GM21528 (cell line): ENCODE data around the gene PIPOX.

Experiments
- ATAC-seq: cut with Tn5 transposase; IDR thresholded peaks from one replicate; pipeline ENCODE4 v1.9.1; 2021; ENCODE audit warnings: mild to moderate bottlenecking, moderate library complexity; ENCODE audit not compliant: unreplicated experiment, low FRiP score

Gene PIPOX

DNA sequence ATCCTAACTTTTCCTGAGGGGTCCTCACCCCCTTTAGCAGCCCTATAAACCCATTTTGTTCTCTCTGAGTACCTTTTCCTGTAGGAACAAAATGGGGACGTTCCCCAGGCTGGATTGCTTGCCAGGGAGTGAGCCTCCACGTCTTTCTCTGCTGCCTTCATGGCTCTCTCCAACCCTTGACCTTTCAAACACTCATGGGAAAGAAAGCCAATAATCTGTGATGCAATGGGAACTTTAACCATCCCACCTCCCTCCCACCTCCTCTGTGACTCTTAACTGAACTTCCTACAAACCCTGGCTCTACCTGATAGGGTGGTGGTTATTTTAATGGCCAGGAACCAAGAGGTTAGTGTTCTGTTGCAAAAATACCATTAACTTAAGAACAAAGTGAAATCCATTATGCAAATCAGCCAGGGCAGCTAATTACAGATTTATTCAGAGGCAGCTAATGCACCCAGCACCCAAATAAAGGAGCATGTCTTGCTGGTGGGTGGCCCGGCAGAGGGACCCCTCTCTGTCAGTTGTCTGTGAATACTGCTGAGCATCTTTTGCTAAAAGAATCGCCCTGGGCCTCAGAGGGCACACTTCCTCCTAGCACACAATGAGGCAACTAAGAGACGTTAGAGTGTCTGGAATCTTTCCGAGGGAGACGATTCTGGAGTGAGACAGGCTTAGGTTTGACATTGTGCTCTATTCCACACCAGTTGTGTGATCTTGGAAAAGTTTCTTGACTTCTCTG lies 3.0 kb downstream of the PIPOX start:
- no peak for ATAC-seq

DNA sequence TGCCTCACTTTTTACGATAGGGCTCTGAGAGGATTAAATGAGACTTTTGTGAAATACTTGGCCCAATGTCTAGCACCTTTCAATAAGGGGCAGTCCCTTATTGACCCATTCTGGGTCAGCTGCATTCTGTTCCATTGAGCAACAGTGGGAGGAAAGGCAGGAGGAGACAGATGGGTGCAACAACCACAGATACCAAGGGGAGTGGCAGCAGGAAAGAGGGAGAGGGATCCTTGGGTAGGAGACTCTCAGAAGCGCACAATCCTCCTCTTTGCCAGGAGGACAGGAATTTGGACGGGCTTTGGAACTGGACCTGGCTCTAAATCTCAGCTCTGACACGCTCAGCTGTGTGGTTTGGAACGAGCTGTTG lies 3.5 kb downstream of the PIPOX start:
- no peak for ATAC-seq

DNA sequence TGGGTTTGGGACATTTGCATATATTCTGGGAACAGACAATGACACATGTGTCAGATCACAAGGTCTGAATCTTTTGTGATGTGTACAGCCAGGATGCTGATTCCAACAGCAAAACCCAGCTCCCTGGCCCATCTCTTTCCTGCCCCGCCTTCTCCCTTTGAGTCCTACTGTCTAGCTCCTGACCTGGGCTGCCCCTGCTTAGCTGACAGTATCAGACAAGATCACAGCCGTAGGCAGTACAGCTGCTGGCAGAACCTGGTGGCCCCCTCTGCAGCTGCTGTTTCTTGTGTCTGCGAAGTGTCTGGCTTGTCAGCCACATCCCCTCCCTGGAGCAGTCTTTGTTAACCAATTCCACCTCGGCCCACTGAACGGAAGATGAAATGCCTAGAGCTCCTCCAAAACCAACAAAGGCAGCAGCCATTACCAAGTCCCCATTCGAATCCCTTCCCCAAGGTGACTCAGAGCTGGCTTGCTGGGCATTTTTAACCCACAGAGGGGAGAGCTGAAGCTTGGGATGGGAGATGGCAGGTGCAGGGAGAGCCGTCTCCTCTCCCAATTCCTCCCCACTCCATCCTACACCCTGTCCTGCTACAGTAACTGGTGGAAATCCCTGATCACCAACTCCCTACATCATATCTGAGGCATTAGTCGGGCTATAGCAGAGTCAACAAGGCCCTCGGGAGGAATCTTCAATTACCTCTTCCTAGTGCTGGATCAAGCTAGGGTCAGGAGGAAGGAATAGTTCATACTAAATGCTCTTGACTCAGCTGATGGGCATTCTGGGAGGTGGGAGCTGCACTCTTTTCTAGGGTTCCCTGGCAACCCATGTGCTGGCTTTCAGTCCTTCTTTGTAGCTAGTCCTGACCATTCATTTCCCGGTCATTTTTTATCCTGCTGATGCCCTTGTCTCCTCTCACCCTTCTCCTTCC lies 5.8 kb downstream of the PIPOX start:
- ATAC-seq: no peak

DNA sequence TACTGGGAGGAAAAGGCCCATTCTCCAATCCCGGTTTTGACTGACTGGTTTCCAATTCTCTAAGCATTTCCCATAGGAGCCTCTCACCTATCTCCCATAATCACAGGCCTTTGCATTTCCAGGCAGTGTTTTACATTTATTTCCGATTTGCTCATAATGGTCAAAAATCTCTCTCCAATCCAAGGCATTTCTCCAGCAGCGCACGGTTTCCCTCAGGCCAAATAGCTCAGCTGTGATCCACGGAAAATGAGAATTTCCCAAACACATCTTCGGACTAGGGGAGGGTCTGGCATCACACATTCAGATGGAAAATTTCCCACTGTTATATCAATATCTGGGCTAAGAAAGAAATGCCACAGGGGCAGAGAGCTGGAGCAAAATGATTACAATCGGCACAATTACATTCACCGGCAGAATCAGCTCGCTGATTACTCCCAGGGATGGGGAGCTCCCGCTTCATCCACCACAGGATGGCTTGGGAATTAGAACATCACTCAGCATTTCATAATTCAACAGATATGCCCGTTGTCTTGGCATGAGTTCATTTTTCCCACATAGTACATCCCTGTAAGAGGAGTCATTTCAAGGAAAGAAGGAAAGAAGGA lies 6.7 kb downstream of the PIPOX start:
- ATAC-seq: no peak

DNA sequence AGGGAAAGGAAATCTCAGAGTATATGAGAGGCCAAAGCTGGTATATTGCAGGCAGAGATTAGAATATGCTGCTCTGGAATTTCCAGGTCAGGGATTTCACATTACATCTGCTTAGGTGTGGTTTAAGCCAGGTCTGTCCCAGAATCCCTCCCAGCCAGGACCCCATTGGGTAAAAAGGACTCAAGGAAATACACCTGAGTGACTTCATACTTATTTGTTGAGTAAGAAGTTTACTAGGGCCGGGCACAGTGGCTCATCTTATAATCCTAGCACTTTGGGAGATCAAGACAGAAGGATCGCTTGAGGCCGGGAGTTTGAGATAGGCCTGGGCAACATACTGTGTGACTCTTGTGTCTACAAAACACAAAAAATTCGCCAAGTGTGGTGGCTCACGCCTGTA lies 7.2 kb downstream of the PIPOX start:
- no peak for ATAC-seq

DNA sequence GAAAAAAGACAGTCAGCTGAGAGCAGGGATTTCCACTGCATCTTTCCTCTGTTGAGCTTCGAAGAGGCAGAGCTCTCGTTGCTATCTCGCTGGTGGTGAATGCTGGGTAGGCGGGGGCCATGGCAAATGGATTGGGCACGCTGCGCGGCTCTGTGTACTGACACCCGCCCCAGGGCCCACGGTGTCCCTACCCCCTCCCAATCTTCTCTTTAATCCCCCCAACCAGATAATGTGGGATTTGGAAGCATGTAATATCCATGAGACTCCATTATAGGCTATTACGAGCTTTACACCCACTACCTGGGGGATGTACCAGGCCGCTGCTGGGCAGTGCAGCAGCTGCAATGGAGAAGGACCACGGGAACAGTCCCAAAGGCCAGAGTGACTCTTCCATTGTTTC lies 8.3 kb downstream of the PIPOX start:
- no peak for ATAC-seq

DNA sequence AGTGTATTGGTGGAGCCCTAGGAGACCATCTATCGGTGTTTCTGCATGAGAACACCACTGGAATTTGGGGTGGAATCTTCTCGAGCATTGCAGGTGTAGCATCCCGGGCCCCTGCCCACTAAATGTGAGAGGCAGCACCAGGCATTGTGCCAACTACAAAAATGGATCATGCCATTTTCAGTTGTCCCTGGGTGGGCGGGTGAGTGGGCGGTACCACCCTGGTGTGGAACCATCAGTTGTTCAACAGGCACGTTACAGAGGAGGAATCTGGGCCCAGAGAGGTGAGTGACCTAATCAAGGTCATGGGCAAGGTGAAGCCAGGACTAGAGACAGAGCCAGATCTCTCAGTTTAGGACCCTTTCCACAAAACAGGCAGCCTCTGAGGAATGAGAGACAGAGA lies 8.8 kb downstream of the PIPOX start:
- ATAC-seq: no peak

DNA sequence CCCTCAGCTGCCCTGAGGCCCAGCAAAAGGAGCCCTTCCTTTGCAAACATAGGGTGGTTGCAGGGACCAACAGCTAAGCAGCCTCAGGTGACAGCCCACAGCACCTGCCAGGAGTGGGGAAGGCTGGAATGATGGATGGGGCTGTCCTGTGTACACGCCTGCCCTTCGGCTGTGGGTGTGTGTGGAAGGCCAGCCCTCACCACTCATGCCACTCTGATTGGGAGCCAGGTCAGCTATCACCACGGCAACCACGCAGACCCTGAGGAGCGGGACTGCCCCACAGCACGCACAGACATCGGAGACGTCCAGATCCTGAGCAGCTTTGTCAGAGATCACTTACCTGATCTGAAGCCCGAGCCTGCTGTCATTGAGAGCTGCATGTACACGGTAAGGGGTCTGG lies 11.9 kb downstream of the PIPOX start:
- ATAC-seq: no peak

DNA sequence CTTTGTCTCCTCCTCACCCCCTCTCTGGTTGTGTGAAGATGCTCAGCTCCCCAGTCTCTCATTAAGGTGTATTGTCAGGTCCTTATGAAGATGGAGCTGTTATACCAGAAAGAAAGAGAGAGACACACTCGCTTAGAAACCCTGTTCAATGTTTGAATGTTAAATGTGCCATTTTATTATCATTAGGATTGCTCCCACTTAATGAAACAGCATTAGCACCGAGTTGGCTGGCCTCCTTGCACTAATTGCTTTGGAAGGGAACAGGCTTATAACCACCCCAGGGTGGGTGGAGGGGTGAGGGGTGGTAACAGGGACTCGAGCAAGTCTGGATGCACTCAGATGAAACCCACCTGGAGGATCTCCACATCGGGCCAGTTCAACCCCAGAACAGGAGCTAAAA lies 14.4 kb downstream of the PIPOX start:
- no peak for ATAC-seq

DNA sequence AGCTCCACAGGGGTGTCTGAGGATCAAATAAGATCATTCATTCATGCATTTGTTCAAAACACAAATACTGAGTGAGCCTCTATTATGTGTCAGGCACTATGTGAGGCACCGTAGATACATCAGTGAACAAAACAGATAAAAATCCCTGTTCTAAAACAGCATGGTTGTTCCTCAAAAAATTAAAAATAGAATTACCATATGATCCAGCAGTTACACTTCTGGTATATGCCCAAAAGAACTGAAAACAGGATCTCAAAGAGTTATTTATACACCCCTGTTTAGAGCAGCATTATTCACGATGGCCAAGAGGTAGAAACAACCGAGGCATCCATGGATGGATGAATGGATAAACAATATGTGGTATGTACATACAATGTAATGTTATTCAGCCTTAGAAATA lies 15.4 kb downstream of the PIPOX start:
- ATAC-seq: no peak

DNA sequence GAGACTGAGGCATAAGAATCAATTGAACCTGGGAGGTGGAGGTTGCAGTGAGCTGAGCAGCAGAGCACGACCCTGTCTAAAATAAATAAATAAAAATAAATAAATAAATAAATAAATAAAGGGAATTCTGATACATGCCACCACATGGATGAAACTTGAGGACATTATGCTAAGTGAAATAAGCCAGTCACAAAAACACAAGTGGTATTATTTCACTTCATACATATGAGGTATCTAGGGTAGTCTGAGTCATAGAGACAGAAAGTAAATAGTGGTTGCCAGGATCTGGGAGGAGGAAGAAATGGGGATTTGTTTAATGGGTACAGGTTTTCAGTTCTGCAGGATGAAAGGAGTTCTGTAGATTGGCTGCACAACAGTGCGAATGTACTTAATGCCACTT lies 16.3 kb downstream of the PIPOX start:
- ATAC-seq: no peak

DNA sequence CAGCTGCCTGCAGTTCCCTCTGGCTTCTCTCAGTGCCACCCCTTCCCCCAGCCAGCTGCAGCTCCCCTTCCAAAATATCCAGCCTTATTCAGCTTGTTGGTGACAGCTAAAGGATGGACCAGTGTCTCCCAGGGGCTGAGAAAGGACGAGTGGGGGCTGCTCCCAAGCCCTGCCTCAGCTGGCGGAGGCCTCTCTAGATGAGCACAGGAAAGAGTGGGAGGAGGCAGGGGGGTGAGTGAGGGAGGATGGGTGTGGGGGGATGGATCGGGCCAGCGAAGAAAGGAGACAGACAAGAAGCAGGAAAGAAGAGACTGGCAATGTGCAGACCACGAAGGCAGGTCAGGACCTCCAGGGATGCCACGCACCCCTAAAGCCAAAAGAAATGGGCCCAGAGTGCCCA lies 17.5 kb downstream of the PIPOX start:
- ATAC-seq: no peak

DNA sequence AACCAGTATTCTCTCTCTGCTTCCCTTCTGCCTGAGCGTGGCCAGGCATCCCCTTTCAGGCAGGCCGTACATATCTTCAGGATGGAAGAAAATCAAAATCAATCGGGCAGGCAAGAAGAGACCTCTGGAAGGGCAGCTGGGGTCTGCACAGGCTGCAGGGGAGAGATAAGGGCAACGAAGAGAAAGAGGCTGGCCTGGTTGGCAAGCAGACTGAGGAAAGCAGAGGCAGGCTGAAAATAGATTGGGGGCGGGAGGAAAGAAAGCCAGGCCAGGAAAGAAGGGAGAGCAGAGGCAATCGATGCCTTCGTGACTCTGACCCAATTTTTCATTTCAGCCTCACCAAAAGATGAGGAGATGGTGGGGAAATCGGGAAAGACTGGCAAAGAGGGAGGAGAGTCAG lies 18.1 kb downstream of the PIPOX start:
- no peak for ATAC-seq

DNA sequence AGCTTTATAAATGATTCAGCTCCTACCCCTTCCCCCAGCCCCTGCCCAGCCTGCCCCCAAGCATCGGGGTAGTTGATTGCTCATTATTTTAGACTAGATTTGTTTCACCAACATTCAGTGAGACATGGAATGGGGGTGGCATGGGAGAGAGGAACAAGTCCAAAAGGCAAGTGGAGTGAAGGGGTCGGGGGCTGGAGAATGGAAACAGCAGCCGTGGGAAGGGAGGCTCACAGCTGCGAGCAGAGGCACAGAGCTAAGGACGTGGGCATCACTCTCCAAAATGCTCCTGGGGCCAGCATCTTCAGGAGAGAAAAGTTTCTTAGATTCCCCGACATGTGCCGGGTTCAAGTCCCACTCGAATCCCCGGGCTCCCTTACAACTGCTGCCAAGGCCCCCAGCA lies 19.3 kb downstream of the PIPOX start:
- ATAC-seq: no peak

DNA sequence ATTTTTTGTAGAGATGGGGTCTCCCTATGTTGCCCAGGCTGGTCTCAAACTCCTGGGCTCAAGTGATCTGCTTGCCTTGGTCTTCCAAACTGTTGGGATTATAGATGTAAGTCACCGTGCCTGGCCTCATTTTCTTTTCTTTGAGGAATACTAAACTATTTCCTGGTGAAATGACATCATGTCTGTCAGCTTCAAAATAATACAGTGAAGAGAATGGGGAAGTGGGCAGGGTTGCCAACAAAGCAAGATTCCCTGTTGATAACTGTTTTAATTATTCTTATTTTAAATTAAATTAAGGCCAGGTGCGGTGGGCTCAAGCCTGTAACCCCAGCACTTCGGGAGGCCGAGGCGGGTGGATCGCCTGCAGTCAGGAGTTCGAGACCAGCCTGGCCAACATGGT lies 21.1 kb downstream of the PIPOX start:
- ATAC-seq: no peak

DNA sequence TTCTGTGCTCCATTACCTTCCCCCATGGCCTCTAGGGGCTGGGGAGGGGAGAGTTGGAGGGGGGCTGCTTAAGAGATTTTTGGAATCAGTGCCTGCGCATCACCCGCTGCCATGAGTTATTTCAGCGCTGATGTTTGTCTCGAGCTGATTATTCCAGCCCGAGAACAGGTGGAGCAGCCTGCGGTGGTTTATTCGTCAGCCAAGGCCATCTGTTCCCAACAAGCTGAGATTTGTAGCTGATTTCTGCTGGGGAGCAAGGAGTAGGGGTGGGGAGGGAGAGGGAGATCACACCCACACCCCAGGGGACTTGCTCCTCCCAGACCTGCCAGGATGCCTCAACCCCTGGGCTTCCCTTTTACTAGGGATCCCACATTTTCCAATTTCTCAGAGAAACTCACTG lies 23.1 kb downstream of the PIPOX start:
- ATAC-seq: no peak

DNA sequence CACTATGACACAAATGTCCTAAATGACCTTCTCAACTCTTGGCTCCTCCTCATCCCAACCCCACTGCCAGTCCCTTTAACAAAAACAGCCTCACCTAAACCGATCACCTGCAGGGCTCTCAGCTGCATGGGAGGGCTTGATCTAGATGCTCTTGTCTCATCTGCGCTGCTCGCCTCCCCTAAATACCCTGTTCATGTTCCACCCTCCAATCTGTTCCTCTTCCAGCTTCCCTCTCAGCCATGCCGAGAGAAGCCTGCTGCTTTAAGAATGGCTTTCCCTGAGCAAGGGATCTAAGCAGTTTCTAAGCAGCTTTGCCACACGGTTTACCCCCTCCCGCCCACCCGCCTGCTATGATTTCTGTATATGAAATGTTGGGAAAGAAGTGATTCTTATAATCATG lies 23.7 kb downstream of the PIPOX start:
- no peak for ATAC-seq

DNA sequence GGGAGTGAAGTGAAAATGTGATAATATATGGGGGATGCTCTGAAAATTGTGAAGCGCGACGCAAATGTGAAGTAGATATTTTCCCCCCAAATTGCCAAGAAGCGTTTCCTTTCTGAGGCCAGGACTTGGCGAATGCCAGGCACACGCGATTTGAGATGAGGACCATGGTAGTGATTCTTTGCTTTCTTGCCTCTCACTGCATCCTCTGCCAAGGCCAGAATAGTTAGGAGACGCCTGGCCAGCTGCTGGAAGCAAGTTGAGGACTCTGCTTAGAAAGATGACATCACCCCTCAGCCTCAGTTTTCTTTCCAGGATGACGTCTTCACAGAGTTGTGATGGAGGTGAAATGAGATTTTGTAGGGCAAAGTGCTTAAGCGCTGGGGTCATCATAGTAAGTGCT lies 25.9 kb downstream of the PIPOX start:
- no peak for ATAC-seq

DNA sequence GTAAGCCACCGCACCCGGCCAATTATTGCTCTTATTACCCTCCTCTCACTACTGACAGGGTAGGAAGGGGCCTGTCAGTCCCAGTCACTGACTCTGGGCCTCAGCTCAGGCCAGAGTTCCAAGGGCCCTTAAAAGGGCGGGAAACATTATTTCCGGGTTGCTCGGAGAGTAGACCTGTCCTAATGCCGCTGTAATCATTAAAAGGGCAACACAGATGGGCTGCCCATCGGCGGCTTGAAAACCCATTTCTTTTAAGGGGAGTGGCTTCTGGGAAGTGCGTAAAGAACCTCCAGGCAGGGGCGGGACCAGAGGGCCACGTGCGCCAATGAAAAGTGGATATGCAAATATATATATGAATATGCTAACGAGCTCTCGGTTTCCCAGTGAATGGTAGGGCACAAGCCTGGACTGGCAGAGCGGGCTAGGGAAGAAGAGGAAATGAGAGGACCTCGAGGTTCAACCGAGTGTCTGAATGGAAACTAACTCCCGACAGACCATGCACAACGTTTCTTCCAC lies 26.6 kb downstream of the PIPOX start:
- ATAC-seq: no peak

DNA sequence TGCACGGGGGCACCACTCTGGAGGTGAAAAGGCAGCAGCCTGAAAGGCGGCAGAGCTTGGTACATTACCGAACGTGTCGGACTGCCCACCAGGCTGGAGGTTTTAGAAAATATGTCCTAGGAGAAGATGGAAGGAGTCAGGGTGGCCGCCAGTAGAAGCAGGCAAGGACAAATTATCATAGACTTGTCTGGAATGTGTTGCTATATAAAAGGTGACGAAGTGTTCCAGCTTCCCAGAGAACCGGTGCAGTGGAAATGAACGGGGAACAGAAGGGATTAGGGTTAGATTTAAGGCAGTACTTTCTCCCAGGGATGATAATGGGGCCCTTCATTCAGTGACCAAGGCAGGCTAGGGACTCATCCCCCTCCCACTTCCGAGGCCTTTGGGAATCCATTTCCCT lies 27.4 kb downstream of the PIPOX start:
- ATAC-seq: no peak

DNA sequence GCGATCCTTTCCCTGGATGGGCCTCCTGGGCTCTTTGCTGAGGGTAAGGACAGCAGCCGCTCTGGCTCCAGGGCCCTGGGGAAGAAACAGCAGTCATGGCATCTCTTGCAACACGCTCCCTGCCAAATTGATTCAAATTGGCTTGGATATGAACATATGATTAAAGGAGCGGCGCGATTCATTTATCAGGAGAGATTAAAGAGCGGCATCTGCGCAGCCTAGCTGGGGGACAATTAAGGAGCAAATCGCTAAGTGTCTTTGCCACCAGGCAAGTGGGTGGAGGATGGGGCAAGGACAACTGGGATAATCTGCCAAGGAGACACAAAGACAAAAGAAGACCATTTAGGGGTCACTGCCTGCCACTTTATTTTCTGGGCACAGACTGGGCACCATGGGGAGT lies 27.8 kb downstream of the PIPOX start:
- ATAC-seq: no peak
